GM18907 (cell line): ENCODE data around the gene CILP2.

Source experiments
- ATAC-seq: cut with Tn5 transposase; IDR thresholded peaks from one replicate; pipeline ENCODE4 v1.9.1; 2021; ENCODE audit warnings: mild to moderate bottlenecking, moderate library complexity; ENCODE audit not compliant: unreplicated experiment

CILP2 gene

GRCh38 chr19:19563348-19563848 lies 25.3 kb downstream of the CILP2 start:
- no peak for ATAC-seq

DNA sequence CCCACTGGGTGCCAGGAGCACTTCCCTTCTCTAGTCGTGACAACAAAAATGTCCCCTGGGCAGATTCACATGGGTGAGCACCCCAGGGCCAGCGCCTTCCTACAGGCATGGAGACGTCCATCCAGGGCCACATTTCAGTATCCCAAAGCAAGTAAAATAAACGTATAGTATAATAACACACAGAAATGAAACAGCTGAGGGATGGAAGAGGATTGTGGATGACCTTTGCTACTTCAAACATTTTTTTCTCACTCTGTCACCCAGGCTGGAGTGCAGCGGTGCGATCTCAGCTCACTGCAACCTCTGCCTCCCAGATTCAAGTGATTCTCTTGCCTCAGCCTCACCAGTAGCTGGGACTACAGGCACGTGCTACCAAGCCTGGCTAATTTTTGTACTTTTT lies 28.2 kb downstream of the CILP2 start:
- ATAC-seq, result no peak

DNA sequence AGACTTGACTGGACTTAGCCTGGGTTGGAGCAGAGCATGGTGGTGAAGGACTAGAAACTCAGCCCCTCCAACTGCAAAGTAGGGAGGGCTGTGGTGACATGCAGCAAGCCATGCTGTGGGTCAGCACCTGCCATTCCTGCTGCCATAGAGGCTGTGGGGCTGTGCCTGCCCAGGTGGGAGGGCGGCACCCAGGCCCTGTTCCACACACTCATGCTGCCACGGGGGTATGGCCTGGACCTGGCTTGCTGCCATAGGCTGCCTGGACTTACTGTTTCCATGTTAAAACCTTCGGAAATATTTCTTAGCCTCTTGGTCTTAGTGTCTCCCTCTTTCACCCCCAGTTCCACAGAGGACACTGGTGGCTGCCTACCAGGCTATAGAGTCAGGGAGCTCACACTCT lies 29.3 kb downstream of the CILP2 start:
- no peak for ATAC-seq

- ATAC-seq, result no peak
Observed at GRCh38 chr19:19568802-19569756, 31.0 kb downstream of the CILP2 start.

- no peak for ATAC-seq
Observed at GRCh38 chr19:19570571-19570970, 32.5 kb downstream of the CILP2 start.

- ATAC-seq, result no peak
Observed at GRCh38 chr19:19571071-19571786, 33.2 kb downstream of the CILP2 start.

DNA sequence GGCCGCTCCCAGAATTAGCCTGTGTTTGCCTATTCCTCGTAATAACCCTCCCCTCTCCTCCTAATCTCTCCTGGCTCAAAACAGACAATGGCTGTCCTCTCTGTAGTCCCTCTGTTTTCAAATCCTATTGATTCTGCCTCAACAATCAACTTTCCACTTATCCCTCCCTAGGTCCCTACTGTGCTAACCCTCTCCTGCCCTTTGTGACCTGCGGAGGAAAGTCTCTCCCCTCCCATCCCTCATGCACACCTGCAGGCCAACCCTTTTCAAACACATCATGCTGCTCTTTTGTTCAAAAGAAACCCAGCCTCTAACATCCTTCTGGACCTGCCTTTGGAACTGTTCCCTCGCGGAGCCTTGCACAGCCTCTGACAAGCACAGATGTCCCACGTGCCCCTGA lies 37.3 kb downstream of the CILP2 start:
- ATAC-seq, result no peak

- ATAC-seq, result no peak
Observed at GRCh38 chr19:19578252-19578651, 40.2 kb downstream of the CILP2 start.

- ATAC-seq, result no peak
Observed at GRCh38 chr19:19579533-19580361, 41.7 kb downstream of the CILP2 start.

GRCh38 chr19:19580418-19580817 lies 42.4 kb downstream of the CILP2 start:
- no peak for ATAC-seq

DNA sequence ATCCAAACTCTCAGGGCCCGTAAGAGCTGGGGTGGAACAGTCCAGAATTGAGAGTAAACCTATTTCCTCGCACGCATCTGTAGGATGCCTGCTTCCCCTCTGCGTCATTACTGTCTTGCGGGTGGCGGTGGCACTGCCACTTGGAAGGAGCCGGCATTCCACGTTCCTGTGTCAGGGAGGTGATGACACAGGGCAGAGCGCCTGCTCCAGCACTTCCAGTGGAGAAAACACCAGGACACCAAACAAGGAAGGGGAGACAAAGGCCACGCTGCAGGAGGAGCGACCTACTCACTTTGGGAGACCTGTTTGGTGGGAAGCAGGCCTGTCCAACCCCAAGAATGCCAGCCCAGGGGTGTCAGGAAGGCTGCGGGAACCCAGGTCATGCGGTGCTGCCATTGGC lies 43.3 kb downstream of the CILP2 start:
- no peak for ATAC-seq

GRCh38 chr19:19582471-19582870 lies 44.4 kb downstream of the CILP2 start:
- no peak for ATAC-seq

DNA sequence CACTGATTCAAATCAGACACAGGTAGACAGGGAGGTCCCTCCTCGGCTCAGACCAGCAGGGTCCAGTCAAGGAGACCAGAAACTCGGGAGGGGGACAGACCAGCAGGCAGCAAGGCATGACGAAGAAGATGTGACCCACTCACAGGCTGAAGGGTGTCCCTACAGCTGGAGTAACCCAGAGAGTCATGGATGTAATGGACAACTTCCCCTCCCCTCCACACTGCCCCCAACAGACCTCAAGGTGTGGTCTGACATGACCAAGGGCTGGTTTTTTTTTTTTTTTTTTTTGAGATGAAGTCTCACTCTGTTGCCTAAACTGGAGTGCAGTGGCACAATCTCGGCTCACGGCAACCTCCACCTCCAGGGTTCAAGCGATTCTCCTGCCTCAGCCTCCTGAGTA lies 46.3 kb downstream of the CILP2 start:
- ATAC-seq, result no peak

DNA sequence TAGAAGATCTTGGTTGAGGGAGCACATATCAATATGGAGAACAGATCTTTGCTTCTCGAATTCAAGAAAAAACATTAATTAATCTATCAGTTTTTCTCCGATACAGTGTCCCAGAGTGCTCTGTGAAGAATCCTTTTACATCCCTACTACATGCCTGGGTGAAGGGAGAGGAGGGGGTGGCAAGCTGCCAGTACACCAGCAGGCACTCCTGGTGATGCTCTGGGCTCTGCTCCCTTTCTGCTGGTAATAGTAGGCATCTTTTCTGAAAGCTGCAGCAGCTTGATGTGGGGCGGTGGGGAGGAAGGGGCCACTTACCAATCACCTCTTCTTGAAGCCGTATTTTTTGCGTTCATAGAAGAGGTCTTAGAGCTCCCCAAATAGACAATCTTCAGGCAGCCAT lies 49.7 kb downstream of the CILP2 start:
- no peak for ATAC-seq

DNA sequence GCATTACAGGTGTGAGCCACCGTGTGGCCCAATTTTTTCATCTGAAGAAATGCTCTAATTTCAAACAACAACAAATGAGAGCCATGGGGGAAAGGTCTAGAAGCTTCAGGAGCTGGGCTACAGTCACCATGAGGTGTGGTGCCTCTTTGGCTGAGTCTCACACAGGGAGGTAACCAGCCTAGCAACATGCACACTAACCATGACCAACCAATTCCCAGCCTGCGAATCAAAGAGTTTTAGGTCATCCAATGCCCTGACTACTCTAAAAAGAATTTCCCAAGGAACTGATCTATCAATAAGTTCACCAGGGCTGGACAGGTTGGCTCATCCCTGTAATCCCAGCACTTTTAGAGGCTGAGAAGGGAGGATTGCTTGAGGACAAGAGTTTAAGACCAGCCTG lies 50.5 kb downstream of the CILP2 start:
- ATAC-seq, result no peak

GRCh38 chr19:19591133-19591825 lies 53.2 kb downstream of the CILP2 start:
- ATAC-seq, result peak; percentile 55

DNA sequence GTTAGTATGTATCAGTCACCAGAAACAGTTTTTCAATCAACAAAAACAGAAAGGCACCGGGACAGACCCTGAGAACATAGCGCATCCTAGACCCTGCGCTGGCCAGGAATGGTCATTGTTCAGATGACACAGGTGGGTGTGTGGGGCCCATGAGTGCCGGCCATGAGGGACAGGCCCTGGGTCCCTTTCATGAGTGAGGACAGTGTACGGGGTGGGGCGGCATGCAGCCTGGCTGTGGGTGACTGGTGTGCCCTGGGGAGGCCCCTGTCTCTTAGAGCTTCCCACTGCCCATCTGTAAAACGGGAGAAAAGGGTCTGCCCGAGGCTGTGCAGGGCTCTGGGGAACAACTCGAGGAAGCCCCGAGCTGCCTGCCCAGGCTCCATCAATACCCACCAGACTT lies 54.6 kb downstream of the CILP2 start:
- no peak for ATAC-seq

DNA sequence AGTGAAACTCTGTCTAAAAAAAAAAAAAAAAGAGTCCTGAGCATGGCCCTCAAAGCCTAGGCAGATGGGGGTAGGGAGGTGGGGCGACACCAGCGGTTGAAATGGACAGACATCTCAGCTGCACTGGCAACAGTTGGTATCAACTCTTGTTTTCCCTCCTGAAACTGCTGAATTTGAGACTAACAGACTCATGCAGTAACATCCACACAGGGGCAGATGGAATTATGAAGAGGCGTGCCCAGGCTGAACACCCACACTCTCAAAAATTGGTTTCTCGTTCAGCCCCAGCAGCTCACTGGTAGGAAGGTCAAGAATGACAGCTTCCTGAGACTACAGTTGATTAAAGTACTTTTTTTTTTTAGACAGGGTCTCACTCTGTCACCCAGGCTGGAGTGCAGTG lies 56.3 kb downstream of the CILP2 start:
- ATAC-seq, result no peak

- ATAC-seq, result no peak
Observed at GRCh38 chr19:19595171-19595701, 57.2 kb downstream of the CILP2 start.
